NCI-H526 treated with DMSO at 0.1 percent for 48 hours (cell line): ENCODE data around the gene FSD1L.
A peak's percentile ranks its signal among the peaks of the same experiment; 100 is the strongest.
"Not testable (repeated sequence)": the region's sequence is repeated elsewhere in the genome, so short reads cannot be mapped to it uniquely, and the experiment has no call there.

Experiments
- DNase-seq: peaks from one replicate; lab custom pipeline; 2025; lab: John Stamatoyannopoulos, UW

Gene FSD1L

DNA sequence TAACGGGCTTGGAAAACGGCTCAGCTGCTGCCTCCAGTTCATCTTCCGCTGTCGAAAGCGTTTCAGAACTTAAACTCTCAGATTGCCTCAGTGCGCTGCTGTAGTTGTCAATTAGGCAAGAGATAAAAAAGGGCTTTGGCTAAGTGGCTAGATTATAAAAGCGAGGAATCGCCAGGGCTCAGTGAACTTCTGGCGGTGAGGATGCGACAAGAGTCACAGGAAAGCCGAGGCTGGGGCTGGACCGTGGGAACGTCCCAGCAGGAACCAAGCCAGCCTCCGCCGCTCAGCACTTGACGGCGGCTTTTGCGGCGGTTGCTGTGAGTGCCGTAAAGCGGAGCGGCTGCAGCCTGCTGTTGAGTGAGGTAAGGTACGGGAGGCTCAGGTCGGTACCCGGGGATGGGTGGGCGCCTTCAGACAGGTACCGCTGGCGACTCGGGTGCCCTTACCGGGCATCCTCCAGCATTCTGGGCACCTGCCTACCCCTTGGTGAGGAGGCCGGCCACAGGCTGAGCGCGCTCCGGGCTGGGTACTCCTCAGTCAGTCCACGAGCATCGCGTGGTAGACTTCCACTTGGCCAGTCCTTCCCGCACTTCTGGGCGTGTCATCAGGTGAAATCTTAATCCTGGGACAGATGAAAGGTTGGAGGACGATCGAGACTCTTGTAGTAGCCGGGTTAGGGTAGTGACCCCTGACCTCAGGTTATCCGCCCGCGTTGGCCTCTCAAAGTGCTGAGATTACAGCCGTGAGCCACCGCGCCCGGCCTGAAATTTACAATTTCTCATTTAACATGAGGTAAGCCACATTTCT is 110.2 kb downstream of the FSD1L start, which contains the start of gene FKTN:
FKTN (plus strand) TSS at position 328 of the 807 bp plus-strand sequence. CDS start 16,902 bp downstream, outside the sequence.
- peak; percentile 34 for DNase-seq

DNA sequence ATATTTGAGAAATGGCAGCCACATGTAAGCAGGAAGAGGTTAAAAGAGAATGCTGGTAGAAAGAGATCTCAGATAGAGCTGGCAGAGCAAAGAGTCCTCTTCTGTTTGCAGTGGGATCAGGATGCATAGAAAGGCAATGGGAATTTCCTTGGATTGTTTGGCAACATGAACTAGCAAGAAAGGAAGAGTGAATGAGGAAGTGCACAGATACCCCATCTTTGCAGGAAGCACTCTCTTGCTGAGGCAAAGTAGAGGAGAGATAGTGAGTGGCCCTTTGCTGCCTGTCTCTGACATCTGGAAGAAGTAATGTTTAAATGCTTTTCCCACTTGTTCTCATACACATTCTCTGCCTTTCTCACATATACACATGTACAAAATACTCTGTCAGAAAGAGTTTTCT is 124.6 kb downstream of the FSD1L start:
- no peak for DNase-seq

DNA sequence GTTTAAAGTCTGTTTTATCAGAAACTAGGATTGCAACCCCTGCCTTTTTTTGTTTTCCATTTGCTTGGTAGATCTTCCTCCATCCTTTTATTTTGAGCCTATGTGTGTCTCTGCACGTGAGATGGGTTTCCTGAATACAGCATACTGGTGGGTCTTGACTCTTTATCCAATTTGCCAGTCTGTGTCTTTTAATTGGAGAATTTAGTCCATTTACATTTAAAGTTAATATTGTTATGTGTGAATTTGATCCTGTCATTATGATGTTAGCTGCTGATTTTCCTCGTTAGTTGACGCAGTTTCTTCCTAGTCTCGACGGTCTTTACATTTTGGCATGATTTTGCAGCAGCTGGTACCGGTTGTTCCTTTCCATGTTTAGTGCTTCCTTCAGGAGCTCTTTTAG is 132.1 kb downstream of the FSD1L start:
- not testable (repeated sequence) for DNase-seq

DNA sequence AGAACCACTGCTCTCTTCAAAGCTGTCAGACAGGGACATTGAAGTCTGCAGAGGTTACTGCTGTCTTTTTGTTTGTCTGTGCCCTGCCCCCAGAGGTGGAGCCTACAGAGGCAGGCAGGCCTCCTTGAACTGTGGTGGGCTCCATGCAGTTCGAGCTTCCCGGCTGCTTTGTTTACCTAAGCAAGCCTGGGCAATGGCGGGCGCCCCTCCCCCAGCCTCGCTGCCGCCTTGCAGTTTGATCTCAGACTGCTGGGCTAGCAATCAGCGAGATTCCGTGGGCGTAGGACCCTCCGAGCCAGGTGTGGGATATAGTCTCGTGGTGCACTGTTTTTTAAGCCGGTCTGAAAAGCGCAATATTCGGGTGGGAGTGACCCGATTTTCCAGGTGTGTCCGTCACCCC is 133.7 kb downstream of the FSD1L start:
- not testable (repeated sequence) for DNase-seq

DNA sequence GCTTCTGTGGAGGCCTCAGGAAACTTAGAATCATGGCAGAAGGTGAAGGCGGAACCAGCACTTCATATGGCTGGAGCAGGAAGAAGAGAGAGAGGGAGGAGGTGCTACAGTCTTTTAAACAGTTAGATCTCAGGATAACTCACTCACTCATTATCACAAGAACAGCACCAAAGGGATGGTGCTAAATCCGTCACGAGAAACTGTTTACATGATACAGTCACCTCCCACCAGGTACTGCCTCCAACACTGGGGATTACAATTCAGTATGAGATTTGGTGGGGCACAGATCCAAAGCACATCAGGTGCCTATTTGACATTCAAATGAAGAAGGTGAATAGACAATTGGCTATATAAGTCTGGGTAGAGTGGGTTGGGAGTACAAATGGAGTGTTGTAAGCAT is 145.3 kb downstream of the FSD1L start:
- DNase-seq, result no peak
